NCI-H2227 treated with DMSO at 0.1 percent for 48 hours (cell line): ENCODE measurements around the gene MOSPD2.

ENCODE experiments used
- DNase-seq: peaks from one replicate; lab custom pipeline; 2025; lab: John Stamatoyannopoulos, UW

MOSPD2 gene

DNA sequence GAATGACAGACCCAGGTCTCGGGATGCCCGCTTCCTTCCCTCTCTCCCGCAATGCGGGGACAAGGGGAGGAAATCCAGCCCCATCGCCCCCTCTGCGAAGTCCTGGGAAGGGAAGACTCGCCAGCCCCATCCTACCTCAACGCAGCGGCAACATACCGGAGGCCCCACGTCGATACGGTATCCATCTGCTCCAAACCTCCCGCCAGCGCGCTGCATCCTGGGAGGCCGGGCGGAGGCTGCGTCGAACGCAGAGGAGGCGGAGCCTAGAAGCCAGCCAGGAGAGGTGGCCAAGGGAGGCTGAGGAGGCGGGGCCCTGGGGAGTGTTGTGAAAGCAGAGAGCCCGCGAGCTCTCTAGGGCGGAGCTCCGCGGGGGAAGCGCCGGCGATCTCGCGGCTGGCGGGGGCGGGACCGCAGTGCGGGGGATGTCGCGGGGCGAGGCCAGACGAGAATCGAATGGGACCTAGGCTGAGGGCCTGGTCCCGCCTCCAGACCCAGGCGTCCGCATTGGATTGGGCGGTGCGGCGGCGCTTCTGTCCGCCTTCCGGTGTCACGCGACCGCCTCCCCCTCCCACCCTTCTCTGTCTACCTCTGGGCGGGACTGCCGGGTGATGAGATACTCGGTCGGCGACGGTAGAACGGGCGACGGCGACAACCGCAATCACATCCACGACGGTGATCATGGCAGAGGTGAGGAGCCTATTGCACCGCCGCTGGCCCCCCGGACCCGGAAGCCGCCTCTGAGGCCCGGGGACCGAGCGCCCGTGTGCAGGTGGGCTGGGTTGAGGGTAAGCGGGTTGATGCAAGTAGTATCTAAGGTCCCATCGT is at the start of gene MOSPD2, which contains the start of gene FANCB:
TSS of gene MOSPD2 (plus strand) at position 571 of the 825 bp plus-strand sequence. CDS start at position 679, 108 bp downstream.
TSS of gene FANCB (minus strand) at position 219 of the 825 bp plus-strand sequence. CDS start 7,559 bp downstream, outside the sequence.
- DNase-seq = peak; percentile 96

DNA sequence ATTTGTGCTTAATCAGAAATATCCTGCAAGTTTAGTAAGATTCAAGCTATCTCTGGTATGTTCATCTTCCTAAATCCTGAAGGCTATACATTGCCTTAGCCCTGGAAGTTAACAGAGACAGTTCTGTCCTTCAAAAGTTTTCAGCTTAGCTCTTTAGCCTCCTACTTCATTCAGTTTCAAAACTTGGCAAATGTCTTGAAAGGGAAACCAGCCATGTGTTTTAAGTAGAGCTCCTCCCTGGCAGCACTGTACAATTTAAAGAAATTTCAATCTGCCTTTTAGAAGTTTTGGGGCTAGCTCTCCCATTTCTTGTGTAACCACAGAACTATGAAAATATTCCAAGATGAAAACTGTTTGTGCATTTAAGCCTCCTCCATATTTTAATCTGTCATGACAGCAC is 47.4 kb upstream of the MOSPD2 start:
- DNase-seq = no peak

DNA sequence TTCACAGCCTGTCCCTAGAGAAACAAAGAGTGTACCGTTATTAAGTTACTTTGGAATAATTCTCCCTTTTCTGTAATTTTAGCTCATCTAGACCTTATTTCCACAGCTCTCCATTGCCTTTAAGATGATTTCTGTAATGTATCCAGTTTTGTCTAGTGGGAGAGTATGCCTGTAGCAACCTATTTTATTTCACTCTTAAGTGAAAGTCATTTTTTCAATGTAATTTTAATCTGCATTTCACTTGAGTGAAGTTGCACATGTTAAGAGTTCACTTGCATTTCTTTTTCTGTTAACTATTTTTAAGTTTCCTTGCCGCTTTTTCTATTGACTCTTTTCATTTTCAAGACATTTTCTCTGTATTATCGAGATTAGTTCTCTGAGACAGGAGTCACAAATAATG is 46.9 kb upstream of the MOSPD2 start:
- no peak for DNase-seq

DNA sequence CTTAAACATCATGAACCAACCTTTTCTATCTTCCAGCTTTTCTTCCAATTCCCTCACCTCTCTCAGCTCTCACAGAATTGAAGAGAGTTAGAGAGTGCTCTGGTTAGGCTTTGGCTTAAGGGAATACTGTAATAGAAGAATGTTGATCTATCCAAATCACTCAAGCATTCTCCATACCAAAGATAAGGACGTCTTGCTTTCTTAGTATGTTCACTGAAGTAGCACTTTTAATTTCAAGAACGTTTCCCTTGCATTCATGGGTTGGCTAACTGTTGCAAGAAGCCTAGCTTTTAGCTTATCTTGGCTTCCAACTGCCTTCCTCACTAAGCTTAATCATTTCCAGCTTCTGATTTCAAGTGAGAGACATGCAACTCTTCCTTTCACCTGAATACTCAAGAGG is 43.6 kb upstream of the MOSPD2 start:
- no peak for DNase-seq

DNA sequence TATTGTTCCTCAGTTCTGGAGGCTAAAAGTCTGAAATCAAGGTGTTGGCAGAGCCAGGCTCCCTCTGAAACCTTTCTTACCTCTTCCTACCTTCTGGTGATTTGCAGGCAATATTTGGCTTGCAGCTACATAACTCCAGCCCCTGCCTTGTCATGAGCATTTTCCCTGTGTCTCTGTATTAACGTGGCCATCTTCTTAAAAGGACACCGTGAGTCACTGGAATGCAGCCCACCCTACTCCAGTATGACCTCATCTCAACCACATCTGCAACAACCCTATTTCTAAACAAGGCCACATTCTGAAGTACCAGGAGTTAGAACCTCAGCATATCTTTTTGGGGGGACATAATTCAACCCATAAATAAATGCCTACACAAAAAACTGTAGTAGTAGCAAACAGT is 41.1 kb upstream of the MOSPD2 start:
- DNase-seq = no peak

DNA sequence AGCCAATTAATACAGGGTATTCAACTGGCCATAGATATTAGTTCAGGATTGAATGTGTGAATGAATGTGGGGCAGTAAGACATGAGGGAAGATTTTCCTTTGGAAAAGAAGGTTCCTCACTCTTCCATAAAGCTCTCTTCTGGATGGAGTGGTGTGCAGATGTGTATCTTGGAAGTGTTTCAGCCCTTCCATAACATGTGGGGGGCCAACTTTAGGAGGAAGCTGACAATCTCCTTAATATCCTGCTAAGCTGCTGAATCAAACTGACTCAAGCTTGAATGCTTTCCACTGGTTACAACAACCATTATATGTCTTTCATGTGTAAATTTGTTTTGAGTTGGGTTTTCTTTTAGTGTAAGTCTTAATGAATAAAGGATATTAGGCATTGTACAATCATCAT is 40.6 kb upstream of the MOSPD2 start:
- no peak for DNase-seq

DNA sequence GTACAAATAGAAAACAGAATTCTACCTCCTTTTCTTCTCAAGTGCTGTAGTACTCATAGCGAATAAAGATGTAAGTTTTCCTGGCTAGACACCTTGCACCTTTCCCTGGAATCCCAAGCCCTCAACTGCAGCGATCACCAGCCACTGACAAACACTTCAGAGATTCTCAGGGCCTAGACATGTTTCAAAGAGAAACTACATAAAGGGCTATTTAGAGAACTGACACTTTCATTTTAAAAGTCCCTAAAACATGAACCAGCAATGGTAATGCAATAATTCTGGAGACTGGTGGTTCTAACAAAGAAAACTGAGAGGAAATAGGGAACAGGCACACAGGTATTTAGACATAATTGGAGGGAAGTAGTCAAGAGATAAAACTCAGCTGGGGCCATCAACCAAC is 36.1 kb upstream of the MOSPD2 start:
- DNase-seq = no peak

DNA sequence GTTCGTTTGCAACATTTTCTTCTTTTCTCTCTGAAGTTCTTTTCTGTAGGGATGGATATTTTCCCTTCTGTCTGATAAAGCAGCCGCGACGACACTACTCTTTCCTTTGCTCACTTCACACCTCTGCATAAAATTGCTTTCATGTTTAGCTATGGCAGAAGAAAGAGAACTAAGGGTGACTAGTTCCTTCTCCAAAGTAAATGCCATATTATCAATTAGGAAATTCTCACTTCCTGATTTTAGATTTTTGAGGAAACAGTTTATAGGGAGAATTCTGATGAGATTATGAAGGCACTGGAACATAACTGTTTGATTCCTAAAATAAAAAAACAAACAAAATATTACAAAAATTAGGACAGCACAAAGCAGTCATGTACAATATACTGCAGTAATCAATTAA is 29.6 kb upstream of the MOSPD2 start:
- no peak for DNase-seq

DNA sequence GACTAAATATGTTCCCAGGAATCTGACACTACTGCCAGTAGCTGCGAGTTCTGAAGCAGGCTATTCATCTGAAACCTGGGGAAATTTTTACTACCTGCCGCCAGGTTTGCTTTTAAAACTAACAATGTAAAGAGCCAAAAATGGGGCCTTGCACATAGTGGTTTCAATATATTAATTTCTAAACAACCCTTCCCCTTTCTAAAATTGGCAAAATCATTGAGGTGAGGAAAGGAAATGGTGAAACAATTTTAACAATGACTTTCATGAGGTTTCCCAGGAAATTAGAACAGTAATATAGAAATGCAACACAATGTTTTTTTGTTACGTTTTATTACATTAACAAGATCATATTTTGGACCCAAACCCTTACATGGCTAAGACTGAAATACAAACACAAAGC is 21.7 kb upstream of the MOSPD2 start:
- no peak for DNase-seq

DNA sequence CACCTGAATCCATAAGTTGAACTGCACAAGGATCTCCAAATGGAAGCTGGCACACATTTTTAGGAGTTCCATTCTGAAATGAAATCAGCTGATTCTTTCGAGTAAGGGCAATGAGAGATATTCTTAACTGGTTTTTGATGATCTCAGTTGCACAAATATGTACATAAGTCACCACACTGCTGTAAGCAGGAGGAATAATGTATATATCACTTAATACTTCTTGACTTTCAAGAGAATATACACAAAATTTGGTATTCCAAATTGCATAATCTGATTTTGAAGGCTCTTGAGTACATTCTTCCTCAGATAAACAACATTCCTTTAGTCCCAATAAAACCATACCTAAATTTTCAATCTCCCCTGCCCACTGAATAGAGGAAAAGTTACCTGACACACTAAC is 8.6 kb upstream of the MOSPD2 start:
- DNase-seq = no peak

DNA sequence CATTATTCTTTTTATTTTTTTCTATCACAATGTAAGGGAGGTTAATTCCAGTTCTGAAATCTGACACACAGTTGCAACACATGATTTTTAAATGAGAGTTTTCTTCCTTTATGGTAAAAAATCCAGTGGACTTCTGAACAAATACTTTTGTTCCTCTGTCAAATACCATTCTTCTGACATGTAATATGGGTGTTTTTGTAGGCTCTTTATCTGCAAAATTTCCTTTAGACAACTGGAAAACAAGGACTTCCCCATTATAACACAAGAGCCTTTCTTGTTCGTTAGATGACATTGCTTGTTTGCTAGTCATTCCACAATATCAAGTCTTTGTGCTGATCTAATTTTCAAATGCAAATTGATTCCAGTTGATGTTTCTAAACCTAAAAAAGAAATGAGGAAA is 8.0 kb upstream of the MOSPD2 start:
- DNase-seq = no peak

DNA sequence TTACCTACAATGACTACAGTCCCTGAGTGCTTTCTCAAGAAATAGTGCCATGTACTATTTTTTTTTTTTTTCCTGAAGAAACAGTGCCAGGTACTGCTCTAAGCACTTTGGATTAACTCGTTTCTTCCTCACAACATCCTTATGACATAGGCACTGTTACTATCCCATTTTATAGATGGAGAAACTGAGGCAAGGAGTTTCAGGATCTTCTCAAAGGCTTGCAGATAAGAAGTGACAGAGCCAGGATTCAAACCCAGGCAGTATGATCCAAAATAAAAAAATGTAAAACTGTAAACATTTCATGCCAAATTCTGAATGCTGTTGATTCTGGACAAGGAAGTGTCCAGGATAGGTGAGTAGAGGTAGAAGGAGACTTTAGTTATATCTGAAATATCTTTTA is 1.5 kb upstream of the MOSPD2 start:
- no peak for DNase-seq

DNA sequence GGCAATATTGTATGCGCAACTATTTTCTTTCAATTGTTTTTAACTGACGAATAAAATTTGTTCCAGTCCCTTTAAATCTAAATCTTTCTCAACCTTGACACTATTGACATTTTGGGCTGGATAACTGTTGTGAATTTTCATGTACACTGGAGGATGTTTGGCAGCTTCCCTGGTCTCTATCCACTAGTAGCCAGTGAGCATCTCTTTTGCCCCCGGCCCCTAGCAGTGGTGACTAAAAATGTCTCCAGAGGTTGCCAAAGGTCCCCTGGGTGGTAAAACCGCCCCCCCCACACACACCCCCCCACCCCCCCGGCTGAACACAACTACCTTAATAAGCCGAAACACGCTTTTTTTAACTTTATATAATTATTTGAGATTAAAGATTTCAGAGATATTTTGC is 866 bp upstream of the MOSPD2 start:
- no peak for DNase-seq

DNA sequence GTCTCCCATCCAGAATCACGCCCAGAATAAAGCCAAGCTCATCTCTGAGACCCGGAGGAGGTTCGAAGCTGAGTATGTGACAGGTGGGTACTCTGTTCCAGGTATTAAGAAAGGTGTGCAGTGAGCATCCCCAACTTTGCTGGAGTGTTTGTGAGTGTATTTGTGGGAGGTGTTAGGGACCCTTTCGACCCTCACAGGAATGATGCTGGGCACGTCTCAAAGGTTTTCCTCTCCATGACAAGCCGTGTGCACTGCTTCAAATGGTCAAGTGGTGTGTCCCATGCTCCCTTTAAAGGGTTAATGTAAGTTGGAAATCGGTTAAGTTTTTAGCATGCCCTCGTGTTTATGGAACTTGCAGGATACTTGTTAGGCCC is 442 bp downstream of the MOSPD2 start:
- no peak for DNase-seq

DNA sequence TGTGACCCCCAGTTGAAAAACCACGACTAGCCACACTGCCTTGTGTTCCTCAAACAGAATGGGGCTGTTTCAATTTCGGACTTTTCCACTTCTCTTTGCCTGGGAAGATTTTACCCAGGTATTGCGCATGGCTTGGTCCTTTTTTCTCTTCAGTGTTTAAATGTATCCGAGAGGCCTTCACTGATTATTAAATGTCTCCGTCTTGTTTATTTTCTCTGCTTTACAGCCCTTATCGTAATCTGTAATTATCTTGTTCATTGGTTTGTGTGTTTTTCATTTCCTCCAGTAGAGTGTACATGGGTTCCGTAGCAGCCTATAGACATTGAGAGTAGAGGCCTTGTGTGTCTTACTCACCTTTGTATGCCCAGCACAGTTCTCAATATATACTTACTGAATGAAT is 2.4 kb downstream of the MOSPD2 start:
- peak; percentile 25 for DNase-seq

DNA sequence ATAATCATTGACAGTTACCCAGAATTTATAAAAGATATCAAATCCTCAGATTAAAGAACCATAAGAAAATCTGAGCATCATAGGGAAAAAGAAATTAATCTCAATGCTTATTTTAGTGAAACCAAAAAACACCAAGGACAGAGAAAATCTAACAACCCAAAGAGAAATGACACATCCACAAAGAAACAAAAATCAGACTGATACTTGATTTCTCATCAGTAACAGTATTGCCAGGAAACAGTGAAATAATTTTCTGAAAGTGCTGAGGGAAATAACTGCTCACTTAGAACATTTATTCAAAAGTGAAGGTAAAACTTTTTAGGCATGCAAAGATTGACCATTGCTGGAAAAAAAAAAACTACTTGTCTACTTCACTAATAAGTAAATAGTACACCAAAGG is 10.6 kb downstream of the MOSPD2 start:
- no peak for DNase-seq

DNA sequence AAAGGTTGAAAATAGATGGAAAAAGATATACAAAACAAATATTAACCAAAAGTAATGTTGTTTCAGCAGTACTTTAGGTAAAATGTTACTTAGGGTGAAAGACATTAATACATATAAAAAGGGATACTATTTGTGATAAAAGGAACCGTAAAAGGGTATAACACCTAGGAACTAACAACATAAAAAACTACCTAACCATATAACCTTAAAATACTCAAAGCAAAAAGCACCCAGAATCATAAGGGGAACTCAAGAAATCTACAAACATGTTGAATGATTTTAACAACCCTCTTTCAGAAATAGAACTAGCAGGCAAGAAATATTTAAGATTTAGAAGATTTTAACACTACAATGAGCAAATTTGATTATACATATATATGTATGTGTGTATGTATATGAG is 11.5 kb downstream of the MOSPD2 start:
- no peak for DNase-seq

DNA sequence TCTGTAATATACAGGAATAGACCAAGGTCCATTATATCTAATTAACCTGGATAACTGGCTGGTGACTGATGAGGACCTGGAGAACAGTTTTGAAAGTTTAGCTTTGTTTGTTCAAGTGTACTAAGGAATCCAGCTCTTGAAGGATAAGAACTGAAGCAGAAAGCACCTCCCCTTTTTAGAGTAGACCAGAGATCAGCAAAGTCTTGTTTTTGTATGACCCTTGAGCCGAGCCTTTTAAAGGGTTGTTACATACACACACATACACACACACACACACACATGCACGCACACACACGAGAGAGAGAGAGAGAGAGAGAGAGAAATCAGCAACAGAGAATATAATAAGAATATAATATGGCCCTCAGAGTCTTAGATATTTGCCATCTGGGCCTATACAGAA is 13.0 kb downstream of the MOSPD2 start:
- no peak for DNase-seq

DNA sequence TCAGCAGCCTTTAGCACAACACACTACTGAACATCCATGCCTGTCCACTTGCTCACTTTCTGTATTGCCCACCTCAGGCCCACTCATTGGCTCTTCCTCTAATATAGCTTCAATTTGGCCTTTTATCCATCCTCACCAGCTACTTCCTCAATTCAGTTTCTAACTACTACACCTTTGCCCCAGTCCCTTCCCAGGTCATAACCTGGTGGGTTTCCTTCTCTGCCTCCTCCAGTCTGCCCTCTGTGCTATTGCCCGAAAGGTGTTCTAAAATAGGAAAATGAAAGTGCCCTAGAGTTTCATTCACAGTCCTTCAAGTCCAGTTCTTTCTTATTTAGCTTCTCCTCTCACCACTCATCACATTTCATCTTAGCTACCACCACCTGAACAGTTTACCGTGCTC is 23.1 kb downstream of the MOSPD2 start:
- DNase-seq = no peak

DNA sequence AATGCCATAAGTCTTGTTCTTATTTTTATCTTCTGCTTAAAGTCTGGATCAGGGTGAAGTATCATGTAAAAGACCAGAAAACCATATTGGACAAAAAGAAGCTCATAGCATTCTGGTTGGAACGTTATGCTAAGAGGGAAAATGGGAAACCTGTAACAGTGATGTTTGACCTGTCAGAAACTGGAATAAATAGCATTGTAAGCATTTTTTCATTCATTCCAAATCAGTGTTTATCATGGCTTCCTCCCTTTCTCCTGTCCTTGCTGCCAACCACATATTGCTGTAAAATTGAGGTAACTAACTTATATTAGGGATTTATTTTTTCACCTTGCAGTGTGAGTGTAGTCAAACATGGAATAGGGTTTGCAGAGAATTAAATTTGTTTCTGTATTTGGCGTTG is 23.8 kb downstream of the MOSPD2 start:
- no peak for DNase-seq

DNA sequence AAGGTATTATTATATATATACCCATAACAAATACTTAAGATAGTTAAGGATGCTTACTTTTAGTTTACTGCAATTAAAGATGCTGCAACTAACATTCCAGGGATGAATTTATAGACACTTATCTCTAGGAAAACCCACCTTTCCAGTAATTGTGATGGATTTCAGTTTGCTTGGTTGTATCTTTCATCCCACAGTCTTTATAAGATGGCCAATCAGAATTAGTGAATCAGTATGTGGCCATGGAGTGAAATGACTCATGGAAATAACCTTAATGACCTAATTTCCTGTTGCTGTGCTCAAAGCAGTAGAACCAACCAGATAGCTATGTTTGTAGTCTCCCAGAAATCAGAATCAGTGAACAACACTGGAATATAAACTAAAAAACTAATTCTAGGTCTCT is 26.4 kb downstream of the MOSPD2 start:
- DNase-seq = peak; percentile 59

DNA sequence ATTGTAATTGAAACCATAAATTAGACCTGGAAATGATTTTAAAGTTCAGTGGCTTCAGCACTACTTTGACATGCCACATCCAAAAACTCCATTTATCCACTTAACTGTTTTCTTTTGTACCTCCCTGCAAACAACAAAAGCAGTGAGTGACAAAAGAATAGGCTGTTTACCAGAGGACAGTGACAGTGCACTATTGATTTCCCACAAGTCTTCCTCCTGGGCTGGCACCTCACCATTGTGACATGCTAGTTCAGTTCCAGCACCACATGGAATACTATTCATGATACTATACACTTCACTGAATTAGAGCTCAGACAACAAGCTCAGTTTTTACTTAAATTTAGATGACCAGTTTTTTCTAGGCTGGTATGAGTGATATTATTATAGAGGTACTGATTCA is 29.3 kb downstream of the MOSPD2 start:
- DNase-seq = peak; percentile 78

DNA sequence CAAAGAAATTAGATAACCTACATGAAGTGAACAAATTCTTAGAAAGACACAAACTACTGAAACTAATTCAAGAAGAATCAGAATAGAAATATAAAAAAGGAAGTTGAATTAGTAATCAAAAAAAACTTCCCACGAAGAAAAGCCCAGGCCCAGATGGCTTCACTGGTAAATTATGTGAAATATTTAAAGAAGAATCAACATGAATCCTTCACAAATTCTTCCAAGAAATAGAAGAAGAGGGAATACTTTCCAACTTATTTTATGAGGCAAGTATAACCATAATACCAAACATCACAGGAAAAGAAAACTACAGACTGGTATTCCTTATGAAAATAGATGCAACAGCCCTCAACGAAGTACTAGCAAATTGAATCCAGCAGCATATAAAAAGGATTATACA is 30.7 kb downstream of the MOSPD2 start:
- DNase-seq = no peak

DNA sequence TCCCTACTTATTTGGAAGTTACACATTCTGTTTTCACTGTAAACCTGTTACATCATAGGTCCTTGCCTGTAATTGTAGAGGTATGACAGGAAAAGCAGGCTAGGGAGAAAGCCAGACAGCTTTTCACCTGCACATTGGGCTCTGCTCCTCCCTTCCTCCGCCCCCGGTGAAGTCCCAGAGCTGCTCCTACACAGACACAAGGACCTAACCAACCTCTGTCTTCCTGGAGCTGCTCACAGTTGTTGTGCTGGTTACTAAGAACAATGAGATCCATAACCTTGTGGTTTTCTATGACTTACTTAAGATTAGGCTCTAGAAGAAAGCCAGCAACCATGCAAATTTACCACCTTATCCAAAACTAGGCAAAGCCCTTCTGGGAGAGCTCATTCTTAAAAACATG is 40.0 kb downstream of the MOSPD2 start:
- no peak for DNase-seq
